HG03432 (cell line): ENCODE results near the gene KRTAP2-2.
"Not testable (repeated sequence)": the region's sequence is repeated elsewhere in the genome, so short reads cannot be mapped to it uniquely, and the experiment has no call there.

Experiments
- ATAC-seq: cut with Tn5 transposase; IDR thresholded peaks from one replicate; pipeline ENCODE4 v1.9.1; 2021; ENCODE audit warnings: mild to moderate bottlenecking, moderate library complexity; ENCODE audit not compliant: unreplicated experiment

Gene KRTAP2-2, protein sequence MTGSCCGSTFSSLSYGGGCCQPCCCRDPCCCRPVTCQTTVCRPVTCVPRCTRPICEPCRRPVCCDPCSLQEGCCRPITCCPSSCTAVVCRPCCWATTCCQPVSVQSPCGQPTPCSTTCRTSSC

DNA sequence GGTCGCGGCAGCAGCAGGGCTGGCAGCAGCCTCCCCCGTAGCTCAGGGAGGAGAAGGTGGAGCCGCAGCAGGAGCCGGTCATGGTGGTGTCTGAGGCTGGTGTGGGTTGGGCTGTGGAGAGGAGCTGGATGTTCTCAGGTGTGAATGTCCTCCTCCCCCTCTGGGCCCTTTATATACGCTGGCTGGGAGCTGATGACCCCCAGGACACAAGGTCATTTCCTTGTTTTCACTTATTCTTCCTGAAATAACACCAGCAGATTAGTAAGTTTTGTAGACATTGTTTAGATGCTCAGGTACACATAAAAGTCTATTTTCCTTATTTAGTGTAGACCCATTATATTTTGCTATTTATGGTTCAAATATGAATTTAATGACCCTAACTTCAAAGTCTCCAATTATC lies at the start of gene KRTAP2-2:
Gene KRTAP2-2, minus strand, starts transcription at position 101 of the 400 bp plus-strand sequence. Its CDS starts 19 bp downstream, at position 82.
- not testable (repeated sequence) for ATAC-seq

DNA sequence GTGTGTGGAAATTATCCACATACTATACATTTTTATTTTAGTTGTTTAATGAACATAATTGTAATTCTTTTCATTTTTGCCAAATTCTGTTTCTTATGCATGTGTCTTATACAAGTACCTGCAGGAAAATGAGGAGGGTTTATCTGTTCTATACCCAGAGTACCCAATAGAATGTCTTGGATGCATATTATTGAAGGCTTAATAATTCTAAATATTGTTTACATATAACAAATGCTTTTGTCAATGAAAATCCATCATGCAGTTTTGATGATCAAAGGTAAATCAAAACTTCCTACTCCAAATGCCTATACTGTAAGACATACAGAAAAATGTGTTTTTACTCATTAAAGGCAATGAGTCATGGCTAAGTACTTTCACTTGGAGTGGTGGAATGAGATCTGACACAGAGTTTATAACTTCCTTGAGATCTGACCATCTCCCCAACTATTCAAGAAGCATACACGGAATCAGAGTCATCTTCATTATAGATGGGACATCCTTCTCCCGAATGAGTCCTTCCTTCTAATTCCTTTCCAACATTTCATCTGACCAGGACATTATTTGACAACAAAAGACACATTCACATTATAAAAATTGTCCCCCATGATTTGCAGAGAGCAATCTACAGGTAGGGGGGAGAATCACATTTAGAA lies 49.5 kb upstream of the KRTAP2-2 start:
- not testable (repeated sequence) for ATAC-seq

DNA sequence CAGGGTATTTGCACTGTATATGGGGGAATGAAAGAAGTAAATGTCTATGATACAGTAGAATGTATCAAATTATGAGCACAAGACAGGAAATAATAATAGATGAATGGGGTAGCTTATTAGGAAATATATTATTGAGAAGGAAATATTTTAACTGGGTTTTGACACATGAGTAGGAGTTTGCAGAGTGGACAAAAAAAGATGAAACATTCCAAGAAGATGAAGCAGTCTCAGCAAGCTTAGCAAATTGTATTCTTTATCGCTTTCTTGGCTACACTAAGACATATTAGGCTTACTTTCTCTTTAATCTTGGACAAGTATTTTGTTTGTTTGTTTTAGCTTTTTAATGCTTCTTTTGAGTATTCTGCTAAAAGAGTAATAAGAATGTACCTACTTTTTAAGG lies 48.9 kb upstream of the KRTAP2-2 start:
- no peak for ATAC-seq

DNA sequence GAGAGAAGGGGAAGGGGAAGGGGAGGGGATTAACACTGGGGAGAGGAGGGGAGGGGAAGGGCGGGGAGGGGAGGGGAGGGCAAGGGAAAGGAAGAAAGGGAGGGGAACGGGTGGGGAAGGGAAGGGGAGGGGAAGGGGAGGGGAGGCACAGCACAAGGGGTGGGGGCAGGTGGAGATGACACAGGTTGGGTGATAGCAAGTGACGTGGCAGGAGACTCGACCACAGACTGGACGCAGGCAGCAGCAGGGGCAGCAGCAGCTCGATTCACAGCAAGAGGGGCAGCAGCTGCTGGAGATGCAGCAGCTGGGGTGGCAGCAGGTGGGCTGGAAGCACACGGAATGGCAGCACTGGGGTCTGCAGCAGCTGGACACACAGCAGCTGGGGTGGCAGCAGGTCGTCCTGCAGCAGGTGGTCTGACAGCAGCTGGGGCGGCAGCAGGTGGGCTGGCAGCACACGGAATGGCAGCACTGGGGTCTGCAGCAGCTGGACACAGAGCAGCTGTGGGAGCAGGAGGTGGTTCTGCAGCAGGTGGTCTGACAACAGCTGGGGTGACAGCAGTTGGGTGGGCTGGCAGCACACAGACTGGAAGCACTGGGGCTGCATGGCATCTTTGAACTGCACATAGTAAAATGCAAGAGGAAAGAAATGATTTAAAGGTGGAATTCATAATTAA lies 46.7 kb upstream of the KRTAP2-2 start, which contains the start of gene KRTAP4-16:
Gene KRTAP4-16, minus strand, starts transcription at position 624 of the 674 bp plus-strand sequence. Its CDS starts 0 bp downstream, at position 624.
- no peak for ATAC-seq

DNA sequence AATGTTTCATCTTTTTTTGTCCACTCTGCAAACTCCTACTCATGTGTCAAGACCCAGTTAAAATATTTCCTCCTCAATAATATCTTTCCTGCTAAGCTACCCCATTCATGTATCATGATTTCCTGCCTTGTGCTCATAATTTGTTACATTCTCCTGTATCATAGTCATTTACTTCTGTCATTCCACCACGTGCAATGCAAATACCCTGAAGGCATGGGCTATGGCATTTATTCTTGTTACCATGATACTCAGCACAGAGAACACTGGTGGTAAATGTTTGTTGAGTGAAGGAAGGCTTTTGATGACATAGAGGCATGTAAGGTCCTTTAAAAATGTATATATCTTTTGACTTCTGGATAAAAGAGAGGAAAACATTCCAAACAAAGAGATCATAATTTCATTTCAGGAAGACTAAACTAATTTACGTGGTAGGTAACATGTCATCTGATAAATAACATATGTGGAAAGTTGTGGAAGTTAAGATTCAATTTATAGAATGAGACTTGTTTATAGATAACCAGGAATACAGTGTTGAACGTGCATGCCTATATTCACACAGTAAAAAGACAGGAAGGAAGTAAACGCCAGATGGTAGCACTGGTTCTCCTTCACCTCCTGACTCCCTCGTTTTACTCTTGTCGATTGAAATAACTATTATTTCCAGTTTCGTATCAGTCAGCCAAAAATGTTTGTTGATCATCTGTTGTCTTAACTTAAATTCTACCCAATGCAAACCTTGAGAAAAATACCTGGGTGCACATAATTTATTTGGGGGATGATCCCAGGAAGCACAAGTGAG lies 44.9 kb upstream of the KRTAP2-2 start:
- not testable (repeated sequence) for ATAC-seq

DNA sequence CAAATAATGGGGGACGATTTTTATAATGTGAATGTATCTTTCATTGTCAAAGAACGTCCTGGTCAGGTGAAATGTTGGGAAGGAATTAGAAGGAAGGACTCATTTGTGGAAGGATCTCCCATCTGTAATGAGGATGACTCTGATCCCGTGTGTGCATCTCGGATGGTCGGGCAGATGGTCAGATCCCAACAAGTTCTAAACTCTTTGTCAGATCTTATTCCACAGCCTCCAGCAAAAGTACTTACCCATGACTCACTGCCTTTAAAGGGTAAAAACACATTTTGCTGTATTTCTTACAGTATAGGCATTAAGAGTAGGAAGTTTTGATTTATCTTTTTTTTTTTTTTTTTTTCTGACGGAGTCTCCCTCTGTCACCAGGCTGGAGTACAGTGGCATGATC lies 43.5 kb upstream of the KRTAP2-2 start:
- ATAC-seq: no peak

DNA sequence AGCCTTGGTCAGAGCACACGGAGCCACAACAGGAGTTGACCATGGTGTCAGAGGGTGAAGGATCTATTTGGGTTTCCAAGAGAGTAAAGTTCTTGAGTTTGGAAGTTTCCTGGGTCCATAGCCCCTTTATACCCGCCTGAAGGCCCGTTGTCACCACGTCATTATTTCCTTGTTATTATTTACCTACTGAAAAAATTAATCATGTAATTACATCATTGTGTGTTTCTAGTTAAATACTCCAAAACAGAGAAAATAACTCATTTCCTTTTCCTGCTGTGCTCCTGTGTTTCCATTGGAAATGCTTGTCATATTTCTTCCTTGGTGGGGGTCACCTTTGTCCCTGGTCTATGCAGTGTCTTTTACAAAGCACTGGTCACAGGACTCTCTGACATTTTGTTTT lies 43.0 kb upstream of the KRTAP2-2 start, which contains the start of gene KRTAP4-8:
Gene KRTAP4-8, minus strand, starts transcription at position 101 of the 400 bp plus-strand sequence. Its CDS starts 58 bp downstream, at position 43.
- no peak for ATAC-seq

DNA sequence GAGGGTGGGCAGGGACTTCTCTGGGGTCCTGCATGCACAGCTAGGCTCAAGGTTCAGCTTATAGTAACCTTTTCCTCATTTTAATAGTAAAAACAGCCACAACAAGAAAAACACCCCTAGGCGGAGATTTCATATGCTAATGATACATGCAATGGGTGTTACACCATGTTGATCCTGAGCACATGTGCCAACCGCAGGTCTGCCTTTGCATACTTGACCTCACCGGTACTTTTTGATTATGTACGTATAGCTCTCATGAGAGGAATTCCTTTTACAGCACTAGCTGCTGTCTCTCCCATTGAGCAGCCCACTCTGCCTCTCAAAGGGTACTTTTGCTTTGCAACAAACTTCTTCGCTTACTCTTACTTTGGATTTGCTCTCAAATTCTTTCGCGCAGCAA lies 41.0 kb upstream of the KRTAP2-2 start:
- no peak for ATAC-seq

DNA sequence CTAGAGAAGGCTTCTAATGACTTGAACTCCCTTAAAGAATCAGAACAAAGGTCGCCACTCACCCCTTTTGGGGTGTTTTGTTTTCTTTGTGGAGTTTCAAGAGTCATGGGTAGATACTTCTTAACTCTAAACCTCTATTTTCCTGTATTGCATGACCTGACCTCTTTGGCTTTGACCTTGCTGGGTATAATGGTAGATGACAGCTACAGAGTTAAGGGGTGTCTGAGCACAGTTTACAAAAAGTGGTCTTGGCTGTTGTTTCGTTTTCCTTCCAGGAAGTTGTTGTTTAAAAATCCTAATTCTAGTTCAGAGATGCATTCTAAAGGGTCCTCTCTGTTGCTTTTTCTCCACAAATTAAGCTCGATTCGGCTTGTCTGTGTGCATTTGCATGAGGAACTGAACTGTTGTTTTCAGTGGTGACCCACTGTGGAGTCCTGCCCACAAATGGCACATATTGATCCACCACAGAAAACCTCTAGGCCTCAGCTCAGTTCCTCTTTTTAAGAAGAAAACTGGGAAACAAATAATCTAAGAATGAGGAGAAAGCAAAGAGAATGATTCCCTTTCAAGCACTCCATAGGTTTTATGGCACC lies 33.8 kb upstream of the KRTAP2-2 start:
- not testable (repeated sequence) for ATAC-seq

DNA sequence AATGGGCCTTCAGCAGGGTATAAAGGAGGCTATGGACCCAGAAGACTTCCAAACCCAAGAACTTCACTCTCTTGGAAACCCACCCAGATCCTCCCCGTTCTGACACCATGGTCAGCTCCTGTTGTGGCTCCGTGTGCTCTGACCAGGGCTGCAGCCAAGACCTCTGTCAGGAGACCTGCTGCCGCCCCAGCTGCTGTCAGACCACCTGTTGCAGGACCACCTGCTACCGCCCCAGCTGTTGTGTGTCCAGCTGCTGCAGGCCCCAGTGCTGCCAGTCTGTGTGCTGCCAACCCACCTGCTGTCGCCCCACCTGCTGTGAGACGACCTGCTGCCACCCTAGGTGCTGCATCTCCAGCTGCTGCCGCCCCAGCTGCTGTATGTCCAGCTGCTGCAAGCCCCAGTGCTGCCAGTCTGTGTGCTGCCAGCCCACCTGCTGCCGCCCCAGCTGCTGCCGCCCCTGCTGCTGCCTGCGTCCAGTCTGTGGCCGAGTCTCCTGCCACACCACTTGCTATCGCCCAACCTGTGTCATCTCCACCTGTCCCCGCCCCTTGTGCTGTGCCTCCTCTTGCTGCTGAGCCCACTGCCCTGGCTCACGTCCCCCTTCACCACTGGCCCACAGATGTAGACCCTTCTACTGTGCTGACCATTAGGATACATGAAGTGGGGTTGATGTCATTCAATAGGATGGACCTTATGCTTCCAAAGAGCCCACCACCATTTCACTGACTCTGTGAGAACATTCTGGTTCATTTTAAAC lies 29.2 kb upstream of the KRTAP2-2 start, which contains the start of gene KRTAP4-7:
Gene KRTAP4-7, plus strand, starts transcription at position 51 of the 757 bp plus-strand sequence. Its CDS starts 57 bp downstream, at position 108.
- ATAC-seq: not testable (repeated sequence)

DNA sequence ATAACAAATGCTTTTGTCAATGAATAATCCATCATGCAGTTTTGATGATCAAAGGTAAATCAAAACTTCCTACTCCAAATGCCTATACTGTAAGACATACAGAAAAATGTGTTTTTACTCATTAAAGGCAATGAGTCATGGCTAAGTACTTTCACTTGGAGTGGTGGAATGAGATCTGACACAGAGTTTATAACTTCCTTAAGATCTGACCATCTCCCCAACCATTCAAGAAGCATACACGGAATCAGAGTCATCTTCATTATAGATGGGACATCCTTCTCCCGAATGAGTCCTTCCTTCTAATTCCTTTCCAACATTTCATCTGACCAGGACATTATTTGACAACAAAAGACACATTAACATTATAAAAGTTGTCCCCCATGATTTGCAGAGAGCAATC lies 28.4 kb upstream of the KRTAP2-2 start:
- not testable (repeated sequence) for ATAC-seq

DNA sequence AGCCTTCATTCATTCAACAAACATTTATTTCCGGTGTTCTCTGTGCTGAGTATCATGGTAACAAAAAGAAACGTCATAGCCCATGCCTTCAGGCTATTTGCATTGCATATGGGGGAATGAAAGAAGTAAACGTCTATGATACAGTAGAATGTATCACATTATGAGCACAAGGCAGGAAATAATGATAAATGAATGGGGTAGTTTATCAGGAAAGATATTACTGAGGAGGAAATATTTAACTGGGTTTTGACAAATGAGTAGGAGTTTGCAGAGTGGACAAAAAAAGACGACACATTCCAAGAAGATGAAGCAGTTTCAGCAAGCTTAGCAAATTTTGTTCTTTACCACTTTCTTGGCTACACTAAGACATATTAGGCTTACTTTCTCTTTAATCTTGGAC lies 27.6 kb upstream of the KRTAP2-2 start:
- ATAC-seq: no peak

DNA sequence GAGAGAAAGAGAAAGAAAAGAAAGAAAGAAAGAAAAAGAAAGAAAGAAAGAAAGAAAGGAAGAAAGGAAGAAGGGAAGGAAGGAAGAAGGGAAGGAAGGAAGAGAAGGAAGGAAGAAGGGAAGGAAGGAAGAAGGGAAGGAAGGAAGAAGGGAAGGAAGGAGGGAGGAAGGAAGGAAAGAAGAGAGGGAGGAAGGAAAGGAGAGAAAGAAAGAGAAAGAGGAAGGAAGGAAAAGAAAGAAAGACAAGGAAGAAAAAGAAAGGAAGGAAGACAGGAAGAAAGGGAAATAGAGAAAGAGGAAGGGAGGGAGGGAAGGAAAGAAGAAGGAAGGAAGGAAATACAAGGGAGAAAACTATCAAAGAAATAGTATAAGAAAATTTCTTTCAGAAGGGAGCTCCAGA lies 21.8 kb upstream of the KRTAP2-2 start:
- no peak for ATAC-seq

DNA sequence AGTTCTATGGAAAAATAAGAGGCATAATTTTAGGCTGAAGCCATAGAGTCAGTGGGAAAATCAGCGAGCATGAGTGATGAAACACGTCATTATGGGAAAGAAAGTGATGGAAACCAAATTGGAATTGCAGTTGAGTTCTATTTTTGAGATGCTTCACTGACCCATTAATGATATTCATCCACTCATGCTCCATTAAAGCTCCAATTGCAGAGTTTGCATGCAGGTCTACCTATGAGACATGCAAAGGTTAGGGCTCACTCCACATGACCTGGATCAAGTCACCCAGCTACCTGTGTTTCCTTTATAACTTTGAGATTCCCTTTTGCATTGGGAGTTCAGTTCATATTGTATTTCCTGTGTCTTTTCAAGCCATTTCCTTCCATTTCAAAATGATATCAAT lies 18.6 kb upstream of the KRTAP2-2 start:
- no peak for ATAC-seq

DNA sequence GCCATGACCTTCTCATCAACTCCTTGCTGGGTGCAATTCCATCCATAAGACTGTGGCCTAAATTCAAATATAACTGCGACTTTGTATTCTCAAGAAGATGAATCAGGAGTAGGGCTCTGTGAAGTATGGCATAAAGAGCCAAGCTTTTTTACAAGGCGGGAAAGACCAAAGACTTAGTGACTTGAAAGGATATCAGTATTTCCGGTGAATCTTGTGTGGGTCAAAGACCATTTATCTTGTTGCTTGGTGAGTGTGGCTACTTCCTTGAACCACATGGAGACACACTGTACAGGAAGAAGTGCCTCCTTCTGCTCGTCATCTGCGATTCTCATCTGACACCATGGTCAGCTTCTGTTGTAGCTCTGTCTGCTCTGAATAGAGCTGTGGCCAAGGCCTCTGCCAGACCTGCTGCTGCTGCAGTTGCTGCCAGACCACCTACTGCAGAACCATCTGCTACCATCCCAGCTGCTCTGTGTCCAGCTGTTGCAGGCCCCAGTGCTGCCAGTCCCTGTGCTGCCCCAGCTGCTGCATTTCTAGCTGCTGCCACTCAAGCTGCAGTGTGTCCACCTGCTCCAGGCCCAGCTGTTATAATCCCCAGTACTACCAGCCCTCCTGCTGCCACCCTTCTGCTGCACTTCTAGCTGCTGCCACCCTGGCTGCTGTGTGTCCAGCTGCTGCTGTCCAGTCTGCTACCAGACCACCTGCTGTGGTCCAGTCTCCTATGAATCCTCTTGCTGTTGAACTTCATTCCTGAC lies 16.8 kb upstream of the KRTAP2-2 start:
- no peak for ATAC-seq

DNA sequence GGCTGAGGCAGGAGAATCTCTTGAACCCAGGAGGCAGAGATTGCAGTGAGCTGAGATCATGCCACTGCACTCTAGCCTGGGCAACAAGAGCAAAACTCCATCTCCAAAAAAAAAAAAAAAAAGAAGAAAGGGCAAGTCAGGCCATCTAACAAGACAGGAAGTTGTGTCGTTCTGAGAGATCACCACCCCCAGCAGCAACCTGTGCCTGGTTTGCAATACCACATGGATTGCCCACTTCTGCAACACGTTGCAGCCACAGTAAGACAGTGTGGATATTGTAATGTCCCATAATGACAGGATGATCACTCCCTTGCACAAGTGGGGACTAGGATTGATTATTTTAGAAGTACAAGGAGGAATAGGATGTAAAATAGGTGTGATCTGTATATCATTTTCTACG lies 14.0 kb upstream of the KRTAP2-2 start:
- ATAC-seq: no peak

DNA sequence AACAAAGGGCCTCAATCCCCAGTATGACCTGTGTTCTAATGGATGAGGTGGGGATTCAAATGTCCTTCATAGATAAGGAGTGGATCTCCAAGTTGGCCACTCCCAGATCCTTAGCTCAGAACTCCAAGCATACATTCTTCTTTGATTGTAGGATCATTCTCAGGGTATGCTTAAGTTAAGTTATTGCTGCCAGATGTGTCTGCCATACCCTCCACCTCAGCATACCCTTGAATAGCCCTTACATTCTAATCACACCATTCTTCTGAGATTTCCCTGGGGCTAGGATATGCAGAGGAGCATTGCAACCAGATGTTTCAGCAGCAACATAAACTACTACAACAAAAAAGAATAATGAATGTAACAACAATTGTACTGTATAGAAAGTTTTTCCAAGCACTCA lies 12.3 kb upstream of the KRTAP2-2 start:
- no peak for ATAC-seq

DNA sequence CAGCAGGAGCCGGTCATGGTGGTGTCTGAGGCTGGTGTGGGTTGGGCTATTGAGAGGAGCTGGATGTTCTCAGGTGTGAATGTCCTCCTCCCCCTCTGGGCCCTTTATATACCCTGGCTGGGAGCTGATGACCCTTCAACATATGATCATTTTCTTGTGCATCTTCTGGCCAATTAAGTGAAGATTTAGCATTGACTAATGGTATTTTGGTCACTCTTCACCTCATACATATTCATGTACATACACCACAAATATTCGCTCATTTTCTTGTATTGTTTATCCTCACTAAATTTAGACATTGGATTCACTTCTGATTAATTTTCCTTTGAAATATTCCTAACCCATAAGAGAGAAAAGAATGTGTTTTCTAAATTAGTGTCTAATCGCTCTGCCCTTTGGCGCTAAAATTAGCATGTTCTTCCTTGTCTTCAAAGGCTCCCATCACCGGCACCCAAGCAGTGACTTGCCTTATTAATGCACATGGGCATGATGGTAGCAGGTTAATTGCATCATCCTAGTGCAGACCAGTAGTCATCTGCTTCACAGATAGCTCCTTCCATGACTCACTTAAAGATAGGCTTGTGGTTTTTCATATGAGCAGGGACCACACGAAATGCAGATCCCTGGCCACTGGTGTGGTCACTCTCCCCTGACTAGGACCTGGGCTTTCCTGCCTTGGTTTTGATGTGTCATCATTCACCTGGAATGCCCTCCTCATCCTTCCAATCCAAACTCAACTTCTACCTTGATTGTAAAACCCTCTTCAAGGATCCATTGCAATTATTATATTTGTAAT lies 11.0 kb upstream of the KRTAP2-2 start, which contains the start of gene KRTAP2-4:
Gene KRTAP2-4, minus strand, starts transcription at position 51 of the 796 bp plus-strand sequence. Its CDS starts 34 bp downstream, at position 17.
- no peak for ATAC-seq
